HG03280 (cell line): ENCODE data around the gene CWF19L2.
"Not testable (repeated sequence)": the region's sequence is repeated elsewhere in the genome, so short reads cannot be mapped to it uniquely, and the experiment has no call there.

Experiments used
- ATAC-seq: cut with Tn5 transposase; IDR thresholded peaks from one replicate; pipeline ENCODE4 v1.9.1; 2021; ENCODE audit warnings: mild to moderate bottlenecking, moderate library complexity; ENCODE audit not compliant: unreplicated experiment

Gene CWF19L2

DNA sequence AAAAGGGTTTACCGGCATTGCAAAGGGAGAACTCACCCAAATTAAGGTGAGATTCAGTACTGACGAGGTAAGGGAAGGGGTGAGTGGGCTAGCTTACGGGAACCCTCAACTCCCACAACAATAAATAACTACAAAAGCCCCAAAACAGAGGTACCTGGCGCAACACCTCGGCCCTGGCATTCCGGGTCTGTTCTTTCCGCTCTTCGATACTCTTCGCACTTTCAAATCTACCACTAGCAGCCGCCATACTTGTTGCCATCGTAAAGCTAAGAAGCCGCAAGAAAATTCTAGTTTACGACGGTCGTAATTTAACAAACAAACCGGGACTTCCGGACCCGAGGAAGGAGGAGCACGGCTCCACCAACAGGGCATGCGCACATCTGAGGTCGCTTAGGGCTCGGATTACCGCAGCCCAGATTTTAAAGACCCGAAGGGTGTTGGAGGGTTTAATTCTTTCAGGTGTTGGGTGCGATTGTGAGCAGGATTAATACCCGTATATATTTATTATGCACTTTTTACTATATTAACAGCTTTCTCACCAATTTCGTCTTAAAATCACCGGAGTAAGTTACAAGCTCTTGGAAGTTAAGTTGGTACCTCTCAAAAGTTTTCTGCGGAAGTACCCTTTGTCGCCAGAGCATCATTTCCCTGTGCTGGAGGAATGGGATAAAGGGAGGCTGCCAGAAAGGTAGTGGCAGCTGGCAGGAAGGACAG lies at the start of gene CWF19L2:
Gene CWF19L2 (minus strand): TSS at position 268 of the 714 bp plus-strand sequence. CDS start 9 bp downstream, at position 259.
- ATAC-seq: peak; percentile 97

DNA sequence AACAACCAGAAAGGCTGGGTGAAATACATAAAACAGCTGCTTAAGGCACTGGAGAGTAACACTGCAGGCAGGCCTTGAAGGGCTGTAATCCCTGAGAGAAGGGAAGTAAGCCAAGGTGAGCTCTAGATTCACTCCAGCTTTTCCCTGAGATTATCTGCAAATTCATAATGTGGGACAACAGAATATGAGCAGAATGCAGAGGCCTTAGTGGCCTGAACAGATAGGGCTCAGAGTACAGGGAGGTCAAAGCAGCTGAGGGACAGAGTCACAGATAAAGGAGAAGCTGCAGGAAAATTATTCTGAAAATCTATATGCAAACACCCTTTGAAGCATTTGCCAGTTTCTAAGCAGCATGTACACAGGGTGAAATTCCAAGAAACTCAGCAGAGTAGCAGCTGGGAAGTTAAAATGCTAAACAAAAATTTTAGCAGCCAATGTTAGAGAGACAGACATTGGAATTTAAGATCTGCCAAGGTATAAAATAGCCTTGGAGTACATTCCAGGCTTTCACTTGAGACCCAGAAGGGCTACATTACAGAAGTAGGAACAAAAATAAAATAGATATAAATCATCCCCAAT lies 48.1 kb upstream of the CWF19L2 start:
- no peak for ATAC-seq

DNA sequence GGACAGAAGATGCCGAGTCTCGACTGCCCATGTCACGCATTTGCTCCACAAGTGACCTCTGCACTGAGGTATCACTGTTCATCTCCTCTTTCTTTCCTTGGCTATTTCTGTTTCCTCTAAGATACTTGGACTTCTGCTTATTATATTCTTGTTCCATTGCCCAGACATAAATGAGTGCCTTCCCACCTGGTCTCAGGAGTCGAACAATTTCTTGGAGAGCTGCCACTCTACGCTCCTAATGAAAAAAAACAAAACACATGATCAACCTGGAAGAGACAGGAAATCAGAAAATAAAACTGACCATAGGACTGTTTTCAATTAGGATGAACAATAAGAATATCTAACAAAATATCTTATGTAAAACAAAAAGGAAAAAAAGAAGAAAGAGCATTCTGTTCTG lies 47.4 kb upstream of the CWF19L2 start:
- ATAC-seq: no peak

DNA sequence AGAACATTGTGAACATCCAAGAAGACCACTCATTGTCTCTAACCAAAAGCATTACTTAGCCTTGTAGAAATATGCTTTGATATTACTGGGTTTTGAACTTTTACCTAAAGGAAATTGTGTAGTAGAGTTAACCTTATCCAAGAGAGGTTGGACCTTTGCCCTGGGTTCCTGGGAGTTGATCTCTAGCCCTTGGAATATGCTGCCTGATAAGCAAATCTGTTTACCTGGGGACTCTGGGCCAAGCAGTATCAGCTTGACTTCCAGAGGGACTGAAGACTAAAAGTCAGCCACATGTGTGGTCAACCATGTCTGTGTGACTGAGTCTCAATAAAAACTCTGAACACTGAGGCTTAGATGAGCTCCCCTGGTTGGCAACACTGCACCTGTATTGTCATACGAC lies 44.1 kb upstream of the CWF19L2 start:
- ATAC-seq: no peak

DNA sequence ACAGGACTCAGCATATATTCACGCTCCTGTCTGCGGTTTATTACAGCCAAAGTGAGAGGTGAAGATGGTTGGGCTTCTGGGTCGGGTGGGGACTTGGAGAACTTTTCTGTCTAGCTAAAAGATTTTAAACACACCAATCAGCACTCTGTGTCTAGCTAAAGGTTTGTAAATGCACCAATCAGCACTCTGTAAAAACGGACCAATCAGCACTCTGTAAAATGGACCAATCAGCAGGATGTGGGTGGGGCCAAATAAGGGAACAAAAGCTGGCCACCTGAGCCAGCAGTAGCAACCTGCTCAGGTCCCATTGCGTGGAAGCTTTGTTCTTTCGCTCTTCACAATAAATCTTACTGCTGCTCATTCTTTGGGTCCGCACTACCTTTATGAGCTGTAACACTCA lies 39.7 kb upstream of the CWF19L2 start:
- ATAC-seq: not testable (repeated sequence)

DNA sequence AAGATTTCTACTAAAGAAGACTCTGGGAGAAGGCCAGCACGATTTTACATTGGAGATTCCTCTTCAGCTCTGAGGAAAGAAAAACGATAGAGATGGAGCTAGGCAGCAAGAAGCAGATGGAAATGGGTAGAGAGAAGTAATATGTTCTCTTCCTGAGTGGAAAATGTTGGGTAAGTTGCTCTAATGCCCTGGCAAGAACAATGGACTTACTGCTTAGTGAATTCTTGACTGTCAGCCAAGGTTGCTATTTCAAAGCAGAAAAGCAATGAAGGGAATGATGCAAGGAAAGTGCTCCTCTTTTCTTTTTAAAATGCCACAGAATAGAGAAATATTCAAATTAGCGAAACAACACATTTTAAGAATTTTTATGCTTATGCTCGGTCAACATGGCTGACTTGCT lies 38.4 kb upstream of the CWF19L2 start:
- ATAC-seq: no peak

DNA sequence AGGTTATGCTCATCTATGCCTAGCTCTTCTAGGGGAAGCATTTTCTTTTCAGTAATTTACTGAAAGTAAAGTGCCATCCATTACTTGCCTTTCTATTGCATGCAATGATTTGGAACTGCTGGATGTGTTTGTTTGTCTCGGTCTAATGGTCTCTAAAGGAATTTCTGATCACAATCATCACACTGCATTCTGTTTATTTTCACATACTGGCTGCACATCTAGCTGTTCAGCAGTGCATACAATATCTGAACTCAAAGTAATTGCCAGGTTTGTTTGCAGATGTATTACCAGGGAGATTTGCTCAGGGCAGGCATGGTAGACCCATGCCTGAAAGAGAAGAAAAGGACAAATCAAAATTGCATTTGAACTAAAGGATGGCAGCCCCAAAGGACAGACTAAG lies 36.4 kb upstream of the CWF19L2 start:
- ATAC-seq: no peak

DNA sequence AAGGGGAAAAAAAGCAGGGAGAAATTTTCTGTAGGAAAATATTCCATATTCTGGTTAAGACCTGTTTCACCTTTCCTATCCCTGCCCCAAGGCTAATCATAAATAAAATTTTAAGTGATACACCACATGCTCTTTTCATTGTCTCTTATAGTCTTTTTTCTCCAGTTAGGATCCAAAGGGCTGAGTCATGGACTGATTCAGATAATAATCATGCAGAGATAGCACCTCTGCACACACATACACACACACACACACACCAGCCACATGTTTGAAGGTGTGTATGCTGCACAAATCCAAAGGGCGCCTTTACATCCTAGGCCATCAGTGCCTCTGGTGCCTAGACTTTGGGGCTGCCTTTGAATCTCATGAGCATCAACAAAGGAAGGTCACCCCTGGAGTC lies 35.5 kb upstream of the CWF19L2 start:
- ATAC-seq: no peak

DNA sequence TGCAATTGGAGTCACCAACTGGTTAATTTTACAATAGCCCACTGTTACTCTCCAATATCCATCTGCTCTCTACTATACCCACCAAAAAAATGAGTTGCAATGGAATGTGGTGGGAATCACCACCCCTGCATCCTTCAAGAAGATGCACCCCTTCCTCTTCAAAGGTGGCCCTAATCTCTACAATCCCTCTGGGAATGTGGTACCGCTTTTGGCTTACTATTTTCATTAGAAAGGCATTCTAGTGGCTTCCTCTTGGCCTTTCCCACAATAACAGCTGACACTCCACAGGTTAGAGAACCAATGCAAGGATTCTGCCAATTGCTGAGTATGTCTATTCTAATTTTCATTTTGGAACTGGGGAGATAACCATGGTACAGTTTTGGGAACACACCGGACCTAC lies 33.2 kb upstream of the CWF19L2 start:
- ATAC-seq: no peak

DNA sequence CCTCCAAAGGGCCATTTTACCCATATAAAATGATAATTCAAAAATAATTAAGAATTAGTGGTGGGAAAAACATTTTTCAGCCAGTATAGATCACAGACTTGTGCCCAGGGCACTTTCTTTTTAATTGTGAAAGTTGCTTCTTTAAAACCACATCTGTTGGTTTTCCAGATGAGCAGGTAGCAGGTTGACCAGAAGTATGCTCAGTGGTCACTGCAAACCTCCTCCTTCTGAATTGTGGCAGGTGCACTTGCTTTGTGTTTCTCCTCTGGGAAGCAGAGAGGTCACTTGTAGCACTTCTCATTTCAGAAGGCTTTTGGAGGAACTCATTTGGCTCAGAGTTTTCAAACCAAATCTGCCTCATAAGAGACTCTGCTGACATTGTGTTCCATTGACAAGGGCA lies 24.6 kb upstream of the CWF19L2 start:
- no peak for ATAC-seq

DNA sequence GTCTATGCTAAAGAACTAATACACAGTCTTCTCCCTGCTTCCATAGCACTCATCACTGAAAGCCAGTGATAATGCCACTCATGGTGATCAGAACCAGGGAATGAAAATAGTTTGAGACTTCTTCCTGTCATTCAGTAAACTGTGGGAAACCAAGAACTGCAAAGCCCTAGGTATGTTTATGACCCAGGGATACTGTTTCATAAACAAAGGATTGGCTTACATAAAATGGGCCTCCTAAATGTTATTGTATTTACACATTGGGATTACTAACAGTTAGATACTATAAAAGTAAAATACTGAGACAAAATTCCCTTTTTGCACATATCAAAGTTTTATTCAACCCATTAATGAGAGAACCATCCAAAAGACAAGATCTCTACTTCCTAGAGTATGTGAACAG lies 21.3 kb upstream of the CWF19L2 start:
- no peak for ATAC-seq

DNA sequence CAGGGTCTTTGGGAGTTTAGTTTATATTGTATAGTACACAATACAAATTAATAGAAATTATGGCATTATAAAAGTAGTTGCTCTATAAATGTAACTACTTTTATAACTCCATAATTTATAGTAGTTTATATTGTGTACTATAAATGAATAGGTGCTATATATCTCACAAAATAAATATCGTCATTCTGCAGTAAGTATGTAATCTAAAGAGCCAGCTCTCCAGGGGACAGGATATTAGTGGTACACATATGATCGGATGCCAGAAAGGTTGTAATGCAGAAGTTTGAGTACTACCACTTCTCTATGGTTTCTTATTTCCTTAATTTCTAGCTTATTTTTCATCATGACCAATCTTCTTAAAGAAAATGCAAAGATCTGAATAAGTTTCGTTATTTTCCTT lies 20.2 kb upstream of the CWF19L2 start:
- no peak for ATAC-seq

DNA sequence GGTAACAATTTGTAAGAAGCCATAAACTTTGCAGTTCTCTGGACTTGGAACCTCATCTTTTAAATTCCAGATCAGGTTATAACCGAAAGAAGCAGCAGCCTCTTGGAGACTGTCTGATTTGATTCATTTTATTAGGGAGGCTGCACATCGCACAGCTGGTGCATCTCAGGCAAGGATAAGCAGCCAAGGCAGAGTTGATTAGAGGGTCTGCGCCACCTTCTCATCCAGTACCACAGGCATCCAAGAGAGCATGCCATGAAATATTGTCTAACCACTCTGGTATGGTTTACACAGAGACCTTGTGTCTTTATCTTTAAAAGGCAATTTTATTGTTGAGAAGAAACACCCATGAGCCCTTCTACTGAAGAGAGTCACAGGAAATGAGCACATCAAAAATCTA lies 16.2 kb upstream of the CWF19L2 start:
- no peak for ATAC-seq

DNA sequence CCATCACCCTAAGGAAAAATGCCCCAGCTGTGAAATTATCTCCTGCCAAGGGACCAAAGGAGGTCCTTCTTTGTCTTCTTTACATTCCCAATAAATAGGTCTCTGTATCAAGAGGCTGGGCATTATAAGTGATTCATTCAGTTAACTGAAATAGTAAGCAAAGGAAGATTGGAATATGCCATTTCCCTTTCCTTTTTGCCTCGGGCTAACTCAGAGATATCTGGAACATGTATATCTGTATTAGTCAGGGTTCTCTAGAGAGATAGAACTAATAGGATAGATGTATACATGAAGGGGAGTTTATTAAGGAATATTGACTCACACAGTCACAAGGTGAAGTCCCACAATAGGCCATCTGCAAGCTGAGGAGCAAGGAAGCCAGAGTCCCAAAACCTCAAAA lies 15.3 kb upstream of the CWF19L2 start:
- ATAC-seq: no peak

DNA sequence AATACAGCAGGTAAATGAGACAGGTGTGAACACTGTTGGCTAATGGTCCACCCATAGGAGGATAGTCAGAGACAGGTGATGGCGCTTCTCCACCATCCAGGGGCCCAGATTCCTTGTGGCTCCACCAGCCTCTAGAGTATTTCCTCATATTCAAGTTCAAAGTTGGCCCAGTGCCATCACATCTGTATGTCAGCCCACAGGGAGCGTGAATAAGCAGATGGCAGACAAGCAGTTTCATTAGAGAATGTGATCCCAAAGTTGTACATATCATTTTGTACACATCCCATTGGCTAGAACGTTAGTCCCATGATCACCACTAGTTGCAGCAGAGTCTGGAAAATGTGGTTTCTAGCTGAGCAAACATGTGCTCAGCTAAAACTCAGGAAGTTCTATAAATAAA lies 11.0 kb upstream of the CWF19L2 start:
- no peak for ATAC-seq

DNA sequence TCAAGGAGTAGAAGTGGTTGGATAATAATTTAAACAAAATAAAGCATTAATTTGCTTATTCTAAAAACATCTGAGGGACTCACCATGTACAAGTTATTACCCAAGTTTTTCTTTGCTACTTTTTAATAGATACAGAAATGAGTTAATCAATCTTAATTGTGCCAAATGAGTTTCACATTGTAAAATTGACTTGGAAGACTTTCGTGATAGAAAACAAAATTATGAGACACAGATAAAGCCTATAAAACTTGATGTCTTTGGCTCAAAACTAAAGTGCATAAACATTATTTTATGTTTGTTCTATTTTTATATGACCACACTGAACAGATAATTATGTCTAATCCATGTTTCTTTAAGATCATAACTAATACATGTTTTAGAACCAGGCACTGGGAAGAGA lies 10.1 kb upstream of the CWF19L2 start:
- no peak for ATAC-seq

DNA sequence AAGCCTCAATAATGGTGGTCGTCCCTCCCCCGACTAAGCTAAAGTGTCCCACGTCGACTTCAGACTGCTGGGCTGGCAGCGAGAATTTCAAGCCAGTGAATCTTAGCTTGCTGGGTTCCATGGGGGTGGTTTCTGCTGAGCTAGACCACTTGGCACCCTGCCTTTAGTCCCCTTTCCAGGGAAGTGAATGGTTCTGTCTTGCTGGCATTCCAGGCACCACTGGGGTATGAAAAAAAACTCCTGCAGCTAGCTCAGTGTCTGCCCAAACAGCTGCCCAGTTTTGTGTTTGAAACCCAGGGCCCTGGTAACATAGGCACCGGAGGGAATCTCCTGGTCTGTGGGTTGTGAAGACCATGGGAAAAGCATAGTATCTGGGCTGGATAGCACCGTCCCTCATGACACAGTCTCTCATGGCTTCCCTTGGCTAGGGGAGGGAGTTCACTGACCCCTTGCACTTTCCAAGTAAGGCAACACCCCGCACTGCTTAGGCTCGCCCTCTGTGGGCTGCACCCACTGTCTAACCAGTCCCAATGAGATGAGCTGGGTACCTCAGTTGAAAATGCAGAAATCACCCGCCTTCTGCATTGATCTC lies 8.7 kb upstream of the CWF19L2 start:
- not testable (repeated sequence) for ATAC-seq

DNA sequence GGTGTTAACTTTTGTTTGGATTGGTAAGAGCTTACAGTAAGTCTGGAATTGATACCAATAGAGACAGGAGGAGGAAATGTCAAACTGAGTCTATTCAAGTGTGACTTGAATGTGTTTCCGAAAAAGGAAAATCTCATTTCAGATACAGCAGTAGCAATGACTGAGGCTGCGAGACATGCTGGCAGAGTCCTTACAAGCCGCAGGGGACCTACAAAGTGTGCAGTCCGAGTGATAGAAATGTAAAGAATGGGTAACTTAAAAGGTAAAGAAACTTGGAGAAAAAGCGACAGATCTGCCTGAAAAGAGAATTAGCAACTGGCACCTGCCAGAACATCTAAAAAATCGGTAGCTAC lies 444 bp downstream of the CWF19L2 start:
- ATAC-seq: peak; percentile 35

DNA sequence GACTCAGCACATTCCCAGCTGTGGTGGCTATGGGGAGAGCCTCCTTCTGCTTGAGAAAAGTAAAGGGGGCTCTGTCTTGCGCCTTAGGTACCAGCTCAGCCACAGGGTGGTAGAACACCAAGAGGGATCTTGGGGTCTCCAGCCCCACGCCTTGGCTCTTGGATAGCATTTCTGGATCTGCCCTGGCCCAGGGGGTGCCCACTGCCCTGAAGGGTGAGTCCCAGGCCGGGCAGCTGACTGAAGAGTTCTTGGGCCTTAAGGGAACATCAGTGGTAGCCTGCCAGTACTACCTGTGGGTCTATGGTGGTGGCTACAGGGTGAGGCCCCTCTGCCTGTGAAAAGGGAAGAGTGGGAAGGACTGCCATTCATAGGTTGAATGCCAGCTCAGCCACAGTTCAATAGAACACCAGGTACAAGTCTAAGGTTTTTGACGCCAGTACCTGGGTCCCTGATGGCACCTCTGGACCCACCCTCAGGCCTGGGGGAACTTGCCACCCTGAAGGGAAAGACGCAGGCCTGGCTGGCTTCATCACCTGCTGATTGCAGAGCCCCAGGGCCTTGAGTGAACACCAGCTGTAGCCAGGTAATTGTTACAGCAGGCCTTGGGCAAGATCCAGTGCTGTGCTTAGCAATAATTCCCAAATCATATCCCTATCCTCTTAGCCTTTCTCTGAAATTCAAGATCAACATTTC lies 3.9 kb downstream of the CWF19L2 start:
- no peak for ATAC-seq

DNA sequence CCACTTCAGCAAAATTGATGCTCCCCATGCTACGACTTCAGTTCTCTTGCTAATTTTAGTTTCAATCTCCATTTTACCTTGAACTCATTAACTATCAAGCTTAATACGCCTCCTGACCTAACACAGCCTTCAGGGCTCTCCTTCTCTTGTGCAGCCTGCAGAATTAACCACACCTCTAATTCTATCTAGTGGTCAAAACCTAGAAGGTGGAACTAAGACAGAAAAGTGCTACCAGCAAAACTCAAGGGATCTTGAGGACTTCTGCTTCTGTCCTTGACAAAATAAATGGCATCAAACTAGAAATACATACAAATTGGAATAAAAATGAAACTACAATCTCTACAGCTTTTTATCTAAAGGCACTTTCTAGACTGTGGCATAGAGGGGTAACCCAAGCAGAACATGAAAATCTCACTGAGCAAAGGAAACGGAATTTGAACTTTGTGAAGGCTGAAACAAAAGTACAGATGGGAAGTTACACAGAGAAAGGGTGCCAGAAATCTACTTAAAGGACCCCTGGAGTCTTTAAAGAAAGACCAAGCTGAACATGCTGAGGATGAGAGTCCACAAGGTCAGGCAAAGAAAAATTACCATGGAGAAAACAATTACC lies 10.7 kb downstream of the CWF19L2 start:
- ATAC-seq: no peak

DNA sequence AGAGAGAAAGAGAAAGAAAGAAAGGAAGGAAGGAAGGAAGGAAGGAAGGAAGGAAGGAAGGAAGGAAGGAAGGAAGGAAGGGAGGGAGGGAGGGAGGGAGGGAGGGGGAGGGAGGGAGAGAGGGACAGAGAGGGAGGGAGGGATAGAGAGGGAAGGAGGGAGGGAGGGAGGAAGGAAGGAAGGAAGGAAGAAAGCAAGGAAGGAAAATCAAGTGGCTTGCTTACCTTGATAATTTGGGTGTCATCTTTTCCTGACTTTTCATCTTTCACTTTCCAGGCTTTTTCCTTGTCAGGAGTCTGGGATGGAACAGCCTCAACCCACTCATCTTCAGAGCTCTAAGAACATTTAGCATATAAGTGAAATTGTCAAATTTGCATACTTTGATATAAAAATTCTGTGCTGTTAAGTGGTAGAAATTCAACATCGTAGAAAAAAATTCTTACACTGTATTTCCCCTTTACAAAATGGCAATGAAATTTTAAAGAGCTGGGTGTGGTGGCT lies 14.9 kb downstream of the CWF19L2 start:
- no peak for ATAC-seq
